GM18861 (cell line): Measurements from ENCODE around the gene FAM25A.
"Not testable (repeated sequence)": the region's sequence is repeated elsewhere in the genome, so short reads cannot be mapped to it uniquely, and the experiment has no call there.

Experiments used
- ATAC-seq: cut with Tn5 transposase; IDR thresholded peaks from one replicate; pipeline ENCODE4 v1.9.1; 2021; ENCODE audit not compliant: unreplicated experiment

FAM25A gene

DNA sequence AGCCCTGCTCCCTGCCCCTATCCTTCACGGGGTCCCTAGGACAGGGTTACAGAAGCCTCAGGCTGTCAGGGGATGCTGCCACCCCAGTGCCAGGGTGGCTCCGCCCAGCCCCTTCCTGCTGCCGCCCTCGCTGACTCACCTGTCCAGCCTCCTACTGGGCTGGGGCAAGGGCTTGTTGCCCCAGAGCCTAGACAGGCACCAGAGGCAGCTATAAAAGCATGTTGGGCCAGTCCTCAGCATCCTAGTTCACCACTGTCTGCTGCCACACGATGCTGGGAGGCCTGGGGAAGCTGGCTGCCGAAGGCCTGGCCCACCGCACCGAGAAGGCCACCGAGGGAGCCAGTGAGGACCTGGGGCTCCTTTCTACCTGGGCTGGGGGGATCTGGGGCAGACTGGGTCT is at the start of gene FAM25A:
Gene FAM25A, plus strand, starts transcription at position 239 of the 400 bp plus-strand sequence. Its CDS starts 31 bp downstream, at position 270.
- not testable (repeated sequence) for ATAC-seq

GRCh38 chr10:86970982-86971231 is 49.2 kb upstream of the FAM25A start:
- ATAC-seq = no peak

DNA sequence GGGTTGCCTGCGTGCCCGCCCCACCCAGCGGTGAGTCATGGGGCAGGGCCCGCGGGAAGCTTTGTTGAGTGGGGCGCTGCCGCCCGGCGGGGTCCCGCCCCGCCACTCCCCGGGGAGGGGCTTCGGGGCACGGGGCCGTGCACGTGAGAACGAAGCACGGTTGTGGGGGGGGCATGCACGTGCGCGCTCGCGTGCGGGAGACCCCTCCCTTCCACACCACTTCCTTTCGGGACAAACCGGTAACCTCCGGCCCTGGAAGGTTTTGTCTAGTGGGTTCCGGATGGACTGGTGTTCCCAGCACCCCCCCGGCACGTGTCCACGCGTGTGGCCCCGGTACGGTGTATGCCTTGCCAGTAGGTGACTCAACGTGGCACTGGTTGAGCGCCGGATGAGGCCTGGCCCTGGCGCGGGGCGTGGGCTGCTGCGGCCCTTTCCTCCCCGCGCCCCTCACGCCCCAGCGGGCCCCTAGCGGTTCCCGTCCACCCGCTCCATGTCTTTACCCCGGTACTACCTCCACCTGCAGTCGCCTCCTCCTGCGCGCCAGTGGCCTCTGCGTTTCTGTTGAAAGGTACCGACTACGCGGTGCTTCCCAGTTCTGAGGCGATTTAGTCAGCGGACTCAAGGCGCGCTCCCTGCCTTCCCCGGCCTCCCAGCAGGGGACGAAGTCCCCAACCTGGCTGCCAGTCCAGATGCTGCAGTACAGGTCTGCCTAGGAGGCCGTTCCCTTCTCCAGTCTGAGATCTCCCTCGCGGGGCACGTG is 48.7 kb upstream of the FAM25A start:
- ATAC-seq = peak; percentile 63

GRCh38 chr10:86972613-86973380 is 47.3 kb upstream of the FAM25A start:
- no peak for ATAC-seq

DNA sequence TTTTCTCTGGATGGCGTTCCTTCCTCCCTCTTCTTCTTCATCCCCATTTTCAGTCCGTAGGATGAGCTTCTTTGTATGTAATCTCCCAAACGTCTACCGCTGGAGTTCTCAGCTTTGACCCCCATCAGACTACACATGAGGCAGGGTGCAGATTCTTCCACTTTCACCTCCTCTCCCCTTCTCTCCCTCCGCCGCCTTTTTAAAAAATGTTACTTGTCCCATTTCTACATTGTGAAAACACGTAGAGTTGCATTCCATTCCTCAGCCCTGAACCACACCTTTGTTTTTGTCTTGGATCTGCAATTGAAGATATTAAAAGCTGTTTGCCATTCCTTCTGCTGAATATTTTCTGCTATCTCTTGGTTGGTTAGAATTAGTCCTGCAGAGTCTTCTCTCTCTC is 45.6 kb upstream of the FAM25A start:
- no peak for ATAC-seq

DNA sequence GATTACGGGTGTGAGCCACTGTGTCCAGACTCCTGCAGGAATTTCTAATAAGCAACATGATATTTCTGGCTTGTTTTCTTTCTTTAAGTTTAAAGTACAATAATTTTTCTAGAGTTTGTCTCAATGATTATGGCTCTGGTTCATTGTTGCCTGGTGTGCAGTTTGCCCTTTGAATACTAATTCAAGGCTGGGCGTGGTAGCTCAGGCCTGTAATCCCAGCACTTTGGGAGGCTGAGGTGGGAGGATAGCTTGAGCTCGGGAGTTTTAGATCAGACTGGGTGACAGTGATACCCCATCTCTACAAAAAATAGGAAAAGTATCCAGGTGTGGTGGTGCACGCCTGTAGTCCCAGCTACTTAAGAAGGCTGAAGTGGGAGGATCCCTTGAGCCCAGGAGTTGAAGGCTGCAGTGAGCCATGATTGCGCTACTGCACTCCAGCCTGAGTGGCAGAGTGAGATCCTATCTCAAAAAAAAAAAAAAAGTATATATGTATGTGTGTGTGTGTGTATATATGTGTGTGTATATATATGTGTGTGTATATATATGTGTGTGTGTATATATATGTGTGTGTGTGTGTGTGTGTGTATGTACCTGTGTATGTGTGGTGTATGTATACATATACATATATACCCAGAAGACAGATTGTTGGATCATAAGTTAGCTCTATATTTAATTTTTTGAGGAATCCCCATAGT is 43.6 kb upstream of the FAM25A start:
- no peak for ATAC-seq

DNA sequence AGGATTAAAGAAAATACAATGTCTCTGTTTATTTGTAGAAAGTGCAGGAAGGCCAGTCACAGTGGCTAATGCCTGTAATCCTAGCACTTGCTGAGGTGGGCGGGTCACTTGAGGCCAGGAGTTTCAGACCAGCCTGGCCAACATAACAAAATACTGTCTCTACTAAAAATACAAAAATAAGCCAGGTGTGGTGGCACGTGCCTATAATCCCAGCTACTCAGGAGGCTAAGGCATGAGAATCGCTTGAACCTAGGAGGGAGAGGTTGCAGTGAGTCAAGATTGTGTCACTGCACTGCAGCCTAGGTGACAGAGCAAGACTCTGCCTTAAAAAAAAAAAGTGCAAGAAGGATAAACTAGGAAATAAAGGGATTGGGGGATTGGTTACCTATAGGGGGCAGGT is 41.6 kb upstream of the FAM25A start:
- ATAC-seq = not testable (repeated sequence)

DNA sequence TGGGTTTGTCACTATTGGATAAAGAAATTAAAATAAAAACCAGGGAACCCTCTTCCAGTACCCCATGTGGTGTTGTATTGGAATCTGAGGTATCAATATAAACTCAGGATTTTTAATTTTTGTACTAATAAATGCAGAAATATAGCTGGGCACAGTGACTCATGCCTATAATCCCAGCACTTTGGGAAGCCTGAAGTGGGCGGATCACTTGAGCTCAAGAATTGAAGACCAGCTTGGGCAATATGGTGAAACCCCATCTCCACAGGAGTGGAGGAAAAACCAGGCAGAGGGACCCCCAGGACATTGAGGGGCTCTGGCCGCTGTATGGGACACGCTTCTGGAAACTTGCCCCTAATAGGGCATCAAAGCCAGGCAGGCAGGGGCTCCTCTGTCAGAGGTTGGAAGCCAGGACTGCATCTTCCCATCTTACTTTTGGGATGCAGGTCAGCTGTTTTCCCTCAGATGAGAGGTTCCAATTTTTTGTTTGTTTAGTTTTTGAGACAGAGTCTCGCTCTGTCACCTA is 40.7 kb upstream of the FAM25A start:
- ATAC-seq = no peak

DNA sequence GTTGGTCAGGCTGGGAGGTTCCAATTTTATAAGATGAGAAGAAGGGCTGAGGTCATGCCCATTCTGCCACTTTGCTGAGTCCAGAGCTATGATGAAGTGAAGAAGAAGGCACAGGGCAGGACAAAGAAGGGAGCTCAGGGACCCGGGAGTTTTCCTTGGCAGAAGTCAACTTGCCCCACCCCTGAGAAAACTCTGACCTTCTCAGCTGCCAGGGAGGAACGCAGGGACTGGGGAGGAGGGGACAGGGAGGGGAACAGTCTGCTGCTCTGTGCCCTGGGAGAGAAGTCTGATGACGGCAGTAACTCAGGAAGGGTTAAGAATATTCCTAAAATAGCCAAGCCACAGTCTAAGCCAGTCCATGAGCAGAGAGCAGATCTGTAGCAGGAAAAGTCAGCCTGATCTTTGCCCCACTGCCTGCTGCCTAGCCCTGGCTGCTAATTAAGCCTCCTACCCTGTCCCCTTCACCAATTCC is 40.1 kb upstream of the FAM25A start:
- ATAC-seq = no peak

GRCh38 chr10:86981020-86981419 is 39.1 kb upstream of the FAM25A start:
- ATAC-seq = not testable (repeated sequence)

GRCh38 chr10:86981716-86982115 is 38.4 kb upstream of the FAM25A start:
- ATAC-seq = no peak

DNA sequence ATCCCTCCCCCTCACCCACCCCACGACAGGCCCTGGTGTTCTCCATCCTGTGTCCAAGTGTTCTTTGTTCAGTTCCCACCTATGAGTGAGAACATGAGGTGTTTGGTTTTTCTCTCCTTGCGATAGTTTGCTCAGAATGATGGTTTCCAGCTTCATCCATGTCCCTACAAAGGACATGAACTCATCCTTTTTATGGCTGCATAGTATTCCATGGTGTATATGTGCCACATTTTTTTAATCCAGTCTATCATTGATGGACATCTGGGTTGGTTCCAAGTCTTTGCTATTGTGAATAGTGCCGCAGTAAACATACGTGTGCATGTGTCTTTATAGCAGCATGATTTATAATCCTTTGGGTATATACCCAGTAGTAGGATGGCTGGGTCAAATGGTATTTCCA is 35.6 kb upstream of the FAM25A start:
- ATAC-seq = not testable (repeated sequence)

- no peak for ATAC-seq
Observed at GRCh38 chr10:86988520-86988919, 31.6 kb upstream of the FAM25A start.

DNA sequence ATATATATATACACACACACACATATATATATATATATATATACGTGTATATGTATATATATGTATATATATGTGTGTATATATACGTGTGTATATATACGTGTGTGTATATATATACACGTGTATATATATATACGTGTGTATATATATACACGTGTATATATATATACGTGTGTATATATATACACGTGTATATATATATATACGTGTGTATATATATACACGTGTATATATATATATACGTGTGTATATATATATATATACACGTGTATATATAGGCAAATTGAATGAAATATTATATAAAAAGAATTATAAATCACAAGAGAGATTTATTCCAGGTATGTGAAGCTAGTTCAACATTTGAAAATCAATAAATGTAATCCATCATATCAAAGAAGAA is 28.7 kb upstream of the FAM25A start:
- ATAC-seq = not testable (repeated sequence)

DNA sequence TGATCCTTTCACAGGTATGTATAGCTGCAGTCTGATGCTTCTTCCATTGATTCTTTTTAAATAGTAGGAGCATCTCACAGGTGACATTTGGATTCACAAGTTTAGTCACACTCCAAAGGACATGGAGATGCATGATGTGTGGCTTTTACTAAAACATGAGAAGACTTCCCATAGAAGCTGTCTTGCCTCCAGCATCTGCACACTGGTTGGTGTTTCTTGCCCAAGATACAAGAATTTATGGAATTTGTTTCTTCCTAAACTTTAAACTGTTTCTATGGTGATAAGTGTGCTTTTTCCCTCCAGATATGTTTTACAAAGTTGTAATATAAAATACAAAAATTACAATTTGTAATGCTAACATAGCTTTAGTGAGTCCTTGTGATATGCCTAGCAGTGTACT is 27.6 kb upstream of the FAM25A start:
- ATAC-seq = no peak

GRCh38 chr10:86992929-86993328 is 27.2 kb upstream of the FAM25A start:
- ATAC-seq = no peak

- ATAC-seq = not testable (repeated sequence)
Observed at GRCh38 chr10:86999802-87000403, 20.2 kb upstream of the FAM25A start.

- no peak for ATAC-seq
Observed at GRCh38 chr10:87000491-87000890, 19.6 kb upstream of the FAM25A start.

DNA sequence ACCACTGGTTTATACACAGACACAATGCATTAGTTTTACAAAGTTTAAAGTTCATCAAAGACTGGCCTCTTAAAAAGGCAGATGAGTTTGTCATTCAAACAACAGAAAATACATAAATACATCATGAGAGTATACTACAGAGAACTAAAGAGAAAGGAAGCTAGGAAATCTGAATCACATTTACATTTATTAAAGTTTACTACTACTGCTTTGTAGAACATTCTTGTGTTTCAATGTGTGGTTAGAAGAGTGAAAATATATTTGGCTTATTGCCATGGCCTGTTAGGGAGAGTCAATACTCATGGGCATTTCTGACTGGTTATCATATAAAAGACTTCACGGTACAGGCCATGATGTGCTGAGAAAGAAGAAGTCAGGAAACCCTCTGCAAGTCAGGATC is 13.0 kb upstream of the FAM25A start:
- ATAC-seq = not testable (repeated sequence)

DNA sequence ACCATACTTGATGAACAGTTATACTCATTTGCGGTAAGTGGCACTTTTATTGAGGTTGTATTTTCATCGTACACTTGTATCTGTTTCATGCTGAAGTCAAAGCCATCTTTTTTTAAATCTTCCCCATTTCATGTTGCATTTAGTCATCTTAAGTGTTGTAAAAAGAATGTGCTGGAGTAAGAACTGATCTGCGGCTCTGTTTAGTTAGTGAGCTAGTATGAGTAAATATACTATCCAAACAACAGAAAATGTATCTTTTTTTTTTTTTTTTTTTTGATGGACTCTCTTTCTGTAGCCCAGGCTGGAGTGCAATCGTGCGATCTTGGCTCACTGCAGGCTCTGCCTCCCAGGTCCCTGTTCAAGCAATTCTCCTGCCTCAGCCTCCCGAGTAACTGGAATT is 12.4 kb upstream of the FAM25A start:
- not testable (repeated sequence) for ATAC-seq

DNA sequence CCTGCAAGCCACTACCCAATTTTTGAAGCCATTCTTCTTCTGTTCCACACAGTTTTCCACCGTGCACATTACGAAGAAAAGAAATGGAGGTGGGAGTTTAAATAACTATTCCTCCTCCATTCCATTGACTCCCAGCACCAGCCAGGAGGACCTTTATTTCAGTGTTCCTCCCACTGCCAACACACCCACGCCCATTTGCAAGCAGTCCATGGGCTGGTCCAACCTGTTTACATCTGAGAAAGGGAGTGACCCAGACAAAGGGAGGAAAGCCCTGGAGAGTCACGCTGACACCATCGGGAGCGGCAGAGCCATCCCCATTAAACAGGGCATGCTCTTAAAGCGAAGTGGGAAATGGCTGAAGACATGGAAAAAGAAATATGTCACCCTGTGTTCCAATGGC is 11.8 kb upstream of the FAM25A start:
- ATAC-seq = not testable (repeated sequence)
